ENCODE measurements around the gene CD3G. TPM values are rescaled to one million over a fixed set of nuclear protein-coding genes. Genes with fewer than 3 reads are reported as not detected.

Gene CD3G
- total RNA-seq, 2 donors from 2014 or later = 0.24 TPM; not detected in 1

DNA sequence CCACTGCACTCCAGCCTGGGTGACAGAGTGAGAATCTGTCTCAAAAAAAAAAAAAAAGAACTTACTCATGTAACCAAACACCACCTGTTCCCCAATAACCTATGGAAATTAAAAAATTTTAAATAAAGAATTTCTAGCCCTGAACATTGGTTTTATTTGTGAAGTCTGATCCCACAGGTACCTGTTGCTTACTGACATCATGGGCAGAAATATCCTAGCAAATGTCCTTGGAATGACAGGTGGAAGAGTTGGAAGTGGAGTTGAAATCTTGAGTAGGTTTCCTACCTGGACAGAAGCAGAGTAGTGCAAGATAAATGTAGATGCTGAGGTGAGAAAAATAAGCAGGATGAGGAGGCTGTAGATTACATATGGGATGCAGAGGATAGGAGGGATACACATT lies 18.9 kb upstream of the CD3G start:
- peaks cover 0 to 7% of the 10 kb centered on the region in 2 donors for H3K9me3 ChIP-seq
- H3K4me3 ChIP-seq = no peak overlapping the region
- no peak overlapping the region for H3K27ac ChIP-seq
- H3K36me3 ChIP-seq = no peaks in the 10 kb centered on the region
- H3K27me3 ChIP-seq = no peaks in the 10 kb centered on the region
- TF ChIP-seq, protein P1, sequence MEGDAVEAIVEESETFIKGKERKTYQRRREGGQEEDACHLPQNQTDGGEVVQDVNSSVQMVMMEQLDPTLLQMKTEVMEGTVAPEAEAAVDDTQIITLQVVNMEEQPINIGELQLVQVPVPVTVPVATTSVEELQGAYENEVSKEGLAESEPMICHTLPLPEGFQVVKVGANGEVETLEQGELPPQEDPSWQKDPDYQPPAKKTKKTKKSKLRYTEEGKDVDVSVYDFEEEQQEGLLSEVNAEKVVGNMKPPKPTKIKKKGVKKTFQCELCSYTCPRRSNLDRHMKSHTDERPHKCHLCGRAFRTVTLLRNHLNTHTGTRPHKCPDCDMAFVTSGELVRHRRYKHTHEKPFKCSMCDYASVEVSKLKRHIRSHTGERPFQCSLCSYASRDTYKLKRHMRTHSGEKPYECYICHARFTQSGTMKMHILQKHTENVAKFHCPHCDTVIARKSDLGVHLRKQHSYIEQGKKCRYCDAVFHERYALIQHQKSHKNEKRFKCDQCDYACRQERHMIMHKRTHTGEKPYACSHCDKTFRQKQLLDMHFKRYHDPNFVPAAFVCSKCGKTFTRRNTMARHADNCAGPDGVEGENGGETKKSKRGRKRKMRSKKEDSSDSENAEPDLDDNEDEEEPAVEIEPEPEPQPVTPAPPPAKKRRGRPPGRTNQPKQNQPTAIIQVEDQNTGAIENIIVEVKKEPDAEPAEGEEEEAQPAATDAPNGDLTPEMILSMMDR (IDR thresholded peaks at IDR 0.05) = no peak
- H3K4me1 ChIP-seq = no peaks in the 10 kb centered on the region
- DNase-seq (ENCODE audit: low spot score) = no peak

DNA sequence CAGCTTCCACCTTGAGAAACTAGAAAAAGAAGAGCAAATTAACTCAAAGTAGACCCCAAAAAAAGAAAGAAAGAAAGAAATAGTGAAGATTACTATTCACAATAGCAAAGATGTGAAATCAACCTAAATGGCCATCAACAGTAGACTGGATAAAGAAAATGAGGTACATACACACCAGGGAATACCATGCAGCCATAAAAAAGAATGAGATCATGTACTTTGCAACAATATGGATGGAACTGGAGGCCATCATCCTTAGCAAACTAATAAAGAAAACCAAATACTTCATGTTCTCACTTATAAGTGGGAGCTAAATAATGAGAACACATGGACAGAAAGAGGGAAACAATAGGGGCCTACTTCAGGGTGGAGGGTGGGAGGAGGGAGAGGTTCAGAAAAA lies 15.4 kb upstream of the CD3G start:
- DNase-seq (ENCODE audit: low spot score) = no peak
- no peaks in the 10 kb centered on the region for H3K4me1 ChIP-seq
- peaks cover 0 to 7% of the 10 kb centered on the region in 2 donors for H3K9me3 ChIP-seq
- no peak overlapping the region for H3K4me3 ChIP-seq
- no peak overlapping the region for H3K27ac ChIP-seq
- H3K36me3 ChIP-seq = no peaks in the 10 kb centered on the region
- no peaks in the 10 kb centered on the region for H3K27me3 ChIP-seq
- TF ChIP-seq, protein P1 (IDR thresholded peaks at IDR 0.05) = no peak

DNA sequence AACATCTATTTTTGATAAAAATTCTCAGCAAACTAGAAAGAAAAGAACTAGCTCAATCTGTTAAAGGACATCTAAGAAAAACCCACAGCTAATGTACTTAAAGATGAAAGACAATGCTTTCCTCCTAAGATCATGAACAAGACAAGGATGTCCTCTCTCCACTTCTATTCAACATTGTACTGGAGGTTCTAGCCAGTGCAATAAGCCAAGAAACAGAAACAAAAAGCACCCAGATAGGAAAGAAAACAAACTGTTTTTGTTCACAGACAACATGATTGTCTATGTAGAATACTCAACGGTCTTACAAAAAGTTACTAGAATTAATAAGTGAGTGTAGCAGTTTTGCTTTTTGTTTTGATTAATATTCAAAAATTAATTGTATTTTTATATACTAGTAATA lies 9.4 kb upstream of the CD3G start:
- Histone ChIP-seq H3K27ac (no peak overlapping the region), H3K4me3 (no peak overlapping the region), H3K27me3 (no peaks in the 10 kb centered on the region), H3K4me1 (no peaks in the 10 kb centered on the region), H3K9me3 (no peaks in the 10 kb centered on the region), H3K36me3 (no peaks in the 10 kb centered on the region)
- DNase-seq (ENCODE audit: low spot score) = no peak
- TF ChIP-seq, protein P1 (IDR thresholded peaks at IDR 0.05) = no peak

DNA sequence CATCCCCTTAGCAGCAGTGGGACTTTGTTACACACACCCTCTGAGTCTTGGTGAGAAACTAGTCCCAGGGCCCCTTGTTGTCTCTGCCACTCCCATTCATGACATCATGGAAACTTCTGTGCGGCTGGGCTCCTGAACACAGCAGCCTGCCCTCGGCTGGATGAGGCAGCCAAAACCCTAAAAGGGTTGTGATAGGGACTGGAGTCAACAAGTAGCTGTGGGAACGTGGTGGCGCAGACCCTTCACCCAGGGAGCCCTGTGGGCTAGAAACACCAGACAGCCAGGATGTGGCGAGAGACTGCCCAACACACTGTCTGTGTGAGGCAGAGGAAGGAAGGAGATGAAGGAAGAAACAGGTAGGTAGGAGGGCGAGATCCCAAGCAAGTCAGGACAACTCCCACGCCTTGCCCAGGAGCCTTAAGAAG lies 5.5 kb upstream of the CD3G start:
- H3K4me1 ChIP-seq = no peaks in the 10 kb centered on the region
- no peaks in the 10 kb centered on the region for H3K36me3 ChIP-seq
- H3K9me3 ChIP-seq = no peaks in the 10 kb centered on the region
- TF ChIP-seq, protein P1 (IDR thresholded peaks at IDR 0.05) = no peak
- H3K4me3 ChIP-seq = no peak overlapping the region
- H3K27ac ChIP-seq = no peak overlapping the region
- H3K27me3 ChIP-seq = no peaks in the 10 kb centered on the region
- DNase-seq (ENCODE audit: low spot score) = no peak

DNA sequence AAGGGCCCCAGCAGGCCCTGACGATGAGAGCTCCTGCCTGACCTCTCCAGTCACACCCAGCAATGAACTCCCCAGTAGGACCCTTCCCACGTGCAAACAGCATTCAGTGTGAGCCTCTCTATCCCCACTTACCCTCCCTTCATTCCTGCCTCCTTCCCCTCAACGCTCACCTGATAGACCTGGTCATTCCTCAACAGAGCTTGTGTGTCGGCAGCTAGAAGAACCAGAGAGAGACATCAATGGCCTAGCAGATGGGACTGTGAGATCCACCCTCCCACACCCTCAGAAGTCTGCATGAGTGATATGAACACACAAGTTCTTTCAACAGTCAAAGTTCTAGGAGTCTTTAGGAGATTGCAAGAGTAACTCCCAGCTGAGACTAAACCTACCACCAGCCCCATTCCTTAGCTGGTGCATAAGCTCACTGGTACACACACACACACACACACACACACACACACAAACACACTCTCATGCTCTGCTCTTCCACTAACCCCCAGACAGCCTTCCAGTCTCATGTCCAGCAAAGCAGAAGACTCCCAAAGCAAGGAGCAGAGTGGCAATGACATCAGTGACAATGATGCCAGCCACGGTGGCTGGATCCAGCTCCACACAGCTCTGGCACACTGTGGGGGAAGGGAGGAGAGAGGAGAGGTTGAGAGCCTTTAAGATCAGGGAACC lies 4.7 kb upstream of the CD3G start:
- no peak overlapping the region for H3K27ac ChIP-seq
- TF ChIP-seq, protein P1 (IDR thresholded peaks at IDR 0.05) = no peak
- no peak overlapping the region for H3K4me3 ChIP-seq
- no peak for DNase-seq (ENCODE audit: low spot score)
- no peaks in the 10 kb centered on the region for H3K36me3 ChIP-seq
- no peaks in the 10 kb centered on the region for H3K4me1 ChIP-seq
- H3K9me3 ChIP-seq = no peaks in the 10 kb centered on the region
- H3K27me3 ChIP-seq = no peaks in the 10 kb centered on the region

DNA sequence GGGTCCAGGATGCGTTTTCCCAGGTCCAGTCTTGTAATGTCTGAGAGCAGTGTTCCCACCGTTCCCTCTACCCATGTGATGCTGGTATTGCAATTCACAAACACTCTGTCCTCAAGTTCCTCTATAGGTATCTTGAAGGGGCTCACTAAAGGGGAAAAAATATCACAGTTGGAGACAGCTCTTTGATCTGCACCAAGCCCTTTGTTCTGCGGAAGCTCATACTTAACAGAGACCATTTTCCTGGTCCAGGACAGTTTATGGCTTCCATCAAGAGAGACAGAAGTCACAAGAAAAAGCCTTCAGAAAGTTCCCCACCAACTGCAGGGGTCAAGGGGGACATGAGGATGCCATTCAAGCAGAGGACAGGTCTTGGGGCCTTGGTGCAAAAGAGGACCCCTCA lies 3.7 kb upstream of the CD3G start:
- no peaks in the 10 kb centered on the region for H3K36me3 ChIP-seq
- H3K4me1 ChIP-seq = no peaks in the 10 kb centered on the region
- H3K27ac ChIP-seq = no peak overlapping the region
- no peaks in the 10 kb centered on the region for H3K9me3 ChIP-seq
- DNase-seq (ENCODE audit: low spot score) = no peak
- H3K27me3 ChIP-seq = no peaks in the 10 kb centered on the region
- TF ChIP-seq, protein P1 (IDR thresholded peaks at IDR 0.05) = no peak
- no peak overlapping the region for H3K4me3 ChIP-seq
